Small intestine (tissue), 7 donors: ENCODE measurements around the gene CC2D1B. TPM values are rescaled to one million over a fixed set of nuclear protein-coding genes. Genes with fewer than 3 reads are reported as not detected.
A peak's percentile ranks its signal among the peaks of the same experiment; 100 is the strongest.

Experiments
- DNase-seq, 2 donors: peaks; one replicate each; pipeline versions ENCODE4 v3.0.0 to v3.0.0-alpha.2; 2013
- FAIRE-seq: peaks from 2 replicates; lab custom pipeline; 2012; peaks lifted over from hg19 to GRCh38; lab: Jason Lieb, UNC
- H3K27ac ChIP-seq, 3 donors: one replicate each; pipeline ENCODE4 v1.5.1; 2013; ENCODE audit warnings: low read length in 2 of 3, mild to moderate bottlenecking in 2 of 3, control low read depth in 1 of 3, inconsistent platforms in 1 of 3, low read depth in 1 of 3, moderate library complexity in 1 of 3
- H3K27me3 ChIP-seq, 3 donors: one replicate each; pipeline ENCODE4 v1.6.1; 2013; ENCODE audit warnings: low read length in 3 of 3, inconsistent platforms in 1 of 3; ENCODE audit not compliant: control insufficient read depth in 3 of 3, insufficient read depth in 3 of 3
- H3K36me3 ChIP-seq, 3 donors: one replicate each; pipeline ENCODE4 v1.6.1; 2013; ENCODE audit warnings: low read length in 3 of 3, inconsistent platforms in 1 of 3, low read depth in 1 of 3, mild to moderate bottlenecking in 1 of 3, moderate library complexity in 1 of 3; ENCODE audit not compliant: control insufficient read depth in 3 of 3, insufficient read depth in 2 of 3
- H3K4me1 ChIP-seq, 3 donors: one replicate each; pipeline ENCODE4 v1.6.1; 2013; ENCODE audit warnings: low read length in 2 of 3, inconsistent platforms in 1 of 3, low read depth in 1 of 3, mild to moderate bottlenecking in 1 of 3, moderate library complexity in 1 of 3; ENCODE audit not compliant: control insufficient read depth in 3 of 3, insufficient read depth in 2 of 3
- H3K4me3 ChIP-seq, 3 donors: one replicate each; pipeline ENCODE4 v1.5.1; 2013; ENCODE audit warnings: low read length in 3 of 3, control low read depth in 1 of 3, inconsistent platforms in 1 of 3, low read depth in 1 of 3, mild to moderate bottlenecking in 1 of 3, moderate library complexity in 1 of 3
- H3K9me3 ChIP-seq, 2 donors: one replicate each; pipeline ENCODE4 v1.6.1; 2013; ENCODE audit warnings: low read depth in 1 of 2, low read length in 1 of 2; ENCODE audit not compliant: control insufficient read depth in 2 of 2, insufficient read depth in 1 of 2
- WGBS, 3 donors: extraction: QIAGEN DNeasy Blood & Tissue Kit; methylation state at CpG; one replicate each; pipeline ENCODE4 v1.1.7; 2013; 5-methylcytosine and 5-hydroxymethylcytosine counted together
- polyA plus RNA-seq, 4 donors: library from polyadenylated mRNA; stranded (reverse) in 3 of 4; unstranded in 1 of 4; fragments of 200-250 nt in 3 of 4; fragments of 120-200 nt in 1 of 4; gene quantifications; one replicate each; pipeline versions ENCODE4 v1.2.1 to v1.2.3, GENCODE V29; 2013
- donor health status: healthy with polysubstance abuse.
- donor health status: control.
- donor health status: control.
- donor health status: Bipolar disorder and iron deficiency.
- donor health status: healthy.

The CC2D1B gene
- polyA plus RNA-seq, 4 donors, result 17.3 to 21.9 (median 18.3) TPM

GRCh38 chr1:52366517-52366827, 467 bp upstream of the CC2D1B start:
- Histone ChIP-seq H3K9me3 (no peaks in the 10 kb centered on the region), H3K4me1 (peaks cover 0 to 10% (median 4%) of the 10 kb centered on the region in 3 donors), H3K27ac (peak overlapping the region; percentile 36 to 98 (median 85)), H3K36me3 (peaks cover 0 to 21% (median 6%) of the 10 kb centered on the region in 3 donors), H3K4me3 (peak overlapping the region; percentile 8 to 90 (median 86)), H3K27me3 (no peaks in the 10 kb centered on the region)
- WGBS, 3 donors, result 14 to 17% (median 16%) methylated on average over 8 of the region's 8 CpGs
- FAIRE-seq (no peak), DNase-seq (no peak)

- DNase-seq, result peak; percentile 62 to 81
- H3K9me3 ChIP-seq, result no peaks in the 10 kb centered on the region
- H3K36me3 ChIP-seq, result peaks cover 5 to 31% (median 11%) of the 10 kb centered on the region in 3 donors
- H3K27ac ChIP-seq, result peak overlapping the region; percentile 85 to 98 (median 94)
- 7 to 10% (median 8%) methylated on average over 22 of the region's 22 CpGs for WGBS, 3 donors
- peak overlapping the region; percentile 86 to 90 (median 90) for H3K4me3 ChIP-seq
- FAIRE-seq, result no peak
- no peaks in the 10 kb centered on the region for H3K27me3 ChIP-seq
- peaks cover 0 to 10% (median 4%) of the 10 kb centered on the region in 3 donors for H3K4me1 ChIP-seq
These were observed 797 bp downstream of the CC2D1B start for GRCh38 chr1:52365071-52365745.

GRCh38 chr1:52364235-52364839, 1.7 kb downstream of the CC2D1B start:
- Histone ChIP-seq H3K27ac (no peak overlapping the region), H3K27me3 (no peaks in the 10 kb centered on the region), H3K4me1 (peaks cover 0 to 10% (median 4%) of the 10 kb centered on the region in 3 donors), H3K4me3 (peak overlapping the region in 1 of 3 donors; percentile 86), H3K9me3 (no peaks in the 10 kb centered on the region), H3K36me3 (peaks cover 10 to 39% (median 19%) of the 10 kb centered on the region in 3 donors)
- DNase-seq (peak in 1 of 2 donors; percentile 13), FAIRE-seq (no peak)
- WGBS, 3 donors, result 76 to 82% (median 82%) methylated on average over 5 of the region's 5 CpGs

GRCh38 chr1:52360595-52360968, 5.4 kb downstream of the CC2D1B start:
- WGBS, 3 donors, result 94 to 95% (median 94%) methylated on average over 6 to 7 of the region's 7 CpGs
- H3K27ac ChIP-seq, result no peak overlapping the region
- FAIRE-seq (no peak), DNase-seq (no peak)
- H3K27me3 ChIP-seq, result no peaks in the 10 kb centered on the region
- no peak overlapping the region for H3K4me3 ChIP-seq
- H3K4me1 ChIP-seq, result peaks cover 0 to 10% (median 4%) of the 10 kb centered on the region in 3 donors
- peaks cover 17 to 76% (median 43%) of the 10 kb centered on the region in 3 donors for H3K36me3 ChIP-seq
- H3K9me3 ChIP-seq, result no peaks in the 10 kb centered on the region

GRCh38 chr1:52359676-52360594, 6.1 kb downstream of the CC2D1B start:
- Histone ChIP-seq H3K9me3 (no peaks in the 10 kb centered on the region), H3K36me3 (peaks cover 17 to 82% (median 49%) of the 10 kb centered on the region in 3 donors), H3K4me3 (no peak overlapping the region), H3K27ac (no peak overlapping the region), H3K27me3 (no peaks in the 10 kb centered on the region), H3K4me1 (peaks cover 0 to 6% (median 3%) of the 10 kb centered on the region in 3 donors)
- no peak for FAIRE-seq
- WGBS, 3 donors, result 92 to 94% (median 94%) methylated on average over 24 of the region's 24 CpGs
- DNase-seq, result no peak

- Histone ChIP-seq H3K27ac (no peak overlapping the region), H3K4me3 (no peak overlapping the region), H3K9me3 (no peaks in the 10 kb centered on the region), H3K36me3 (peaks cover 17 to 87% (median 53%) of the 10 kb centered on the region in 3 donors), H3K4me1 (no peaks in the 10 kb centered on the region), H3K27me3 (no peaks in the 10 kb centered on the region)
- DNase-seq, result no peak
- WGBS, 3 donors, result 96 to 98% (median 97%) methylated on average over 18 of the region's 18 CpGs
- no peak for FAIRE-seq
These were observed 7.0 kb downstream of the CC2D1B start for GRCh38 chr1:52358851-52359497.

- H3K9me3 ChIP-seq, result no peaks in the 10 kb centered on the region
- H3K4me1 ChIP-seq, result no peaks in the 10 kb centered on the region
- H3K36me3 ChIP-seq, result peaks cover 20 to 98% (median 55%) of the 10 kb centered on the region in 3 donors
- FAIRE-seq, result no peak
- H3K4me3 ChIP-seq, result no peak overlapping the region
- WGBS, 3 donors, result 95 to 97% (median 97%) methylated on average over 9 of the region's 9 CpGs
- no peak for DNase-seq
- H3K27ac ChIP-seq, result no peak overlapping the region
- no peaks in the 10 kb centered on the region for H3K27me3 ChIP-seq
These were observed 8.6 kb downstream of the CC2D1B start for GRCh38 chr1:52357397-52357796.
